Right atrium auricular region (tissue), 2 donors: Measurements from ENCODE around the gene THOC7. TPM values are rescaled to one million over a fixed set of nuclear protein-coding genes. Genes with fewer than 3 reads are reported as not detected.

Experiments used
- DNase-seq: peaks from one replicate; pipeline ENCODE4 v3.0.0-alpha.2; 2019; ENCODE audit warnings: low spot score
- H3K27ac ChIP-seq, 2 donors: fragments of 200-600 bp; sonication (generic); 1 replicate in 1 of 2; 2 replicates in 1 of 2; pipeline ENCODE4 v1.5.1; 2016 to 2019
- H3K27me3 ChIP-seq, 2 donors: fragments of 200-600 bp; sonication (generic); one replicate each; pipeline versions ENCODE4 v1.5.1 to v1.6.0; 2017 to 2019
- H3K36me3 ChIP-seq: fragments of 200-600 bp; sonication (generic); one replicate; pipeline ENCODE4 v1.5.1; 2016
- H3K4me1 ChIP-seq, 2 donors: fragments of 200-600 bp; sonication (generic); one replicate each; pipeline versions ENCODE4 v1.5.1 to v1.6.0; 2017 to 2019
- H3K4me3 ChIP-seq, 2 donors: fragments of 200-600 bp; sonication (generic); 1 replicate in 1 of 2; 2 replicates in 1 of 2; pipeline ENCODE4 v1.5.1; 2017 to 2019; ENCODE audit warnings: mild to moderate bottlenecking in 1 of 2, moderate library complexity in 1 of 2
- H3K9me3 ChIP-seq, 2 donors: fragments of 200-600 bp; sonication (generic); one replicate each; pipeline ENCODE4 v1.5.1; 2019
- CTCF ChIP-seq, 2 donors: fragments of 200-600 bp; sonication (generic); IDR thresholded peaks; one replicate each; pipeline ENCODE4 v1.5.1; 2019; ENCODE audit warnings: antibody characterized with exemption in 2 of 2
- total RNA-seq, 2 donors: library from RNA; depleted of rRNA; stranded (reverse); fragments of >200 nt; gene quantifications; one replicate each; pipeline ENCODE4 v1.1.0, GENCODE V29; 2016

Gene THOC7
- total RNA-seq, 2 donors from 2014 or later: 55.1 to 63.6 TPM

- Histone ChIP-seq H3K4me3 (no peak overlapping the region), H3K27ac (no peak overlapping the region), H3K9me3 (no peaks in the 10 kb centered on the region), H3K36me3 (no peaks in the 10 kb centered on the region), H3K4me1 (peaks cover 0 to 36% of the 10 kb centered on the region in 2 donors), H3K27me3 (no peaks in the 10 kb centered on the region)
- TF ChIP-seq CTCF (IDR thresholded peaks at IDR 0.05): no peak
- DNase-seq: no peak
Measured at GRCh38 chr3:63910001-63910400, 46.4 kb upstream of the THOC7 start.

DNA sequence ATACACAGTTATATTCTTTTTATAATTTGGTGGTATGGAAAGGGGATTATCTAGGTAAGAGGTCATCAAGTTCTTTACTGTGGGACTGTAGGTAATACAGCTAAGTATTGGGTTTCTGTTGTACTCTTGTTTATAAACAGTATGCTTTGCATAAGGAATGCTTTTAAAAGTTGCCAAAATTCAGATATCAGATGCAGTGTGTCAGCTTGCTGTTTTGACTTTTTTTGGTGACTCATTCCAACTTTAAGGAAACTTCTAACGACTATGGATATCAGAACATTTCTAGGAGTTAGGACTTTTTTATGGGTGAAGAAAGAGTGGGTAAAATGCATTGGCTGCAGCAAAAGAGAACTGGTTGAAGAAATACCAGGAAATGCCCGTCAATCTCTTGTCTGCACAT lies 45.8 kb upstream of the THOC7 start:
- H3K36me3 ChIP-seq: no peaks in the 10 kb centered on the region
- no peak for TF ChIP-seq CTCF (IDR thresholded peaks at IDR 0.05)
- H3K4me1 ChIP-seq: peaks cover 0 to 30% of the 10 kb centered on the region in 2 donors
- no peaks in the 10 kb centered on the region for H3K9me3 ChIP-seq
- no peak overlapping the region for H3K4me3 ChIP-seq
- no peaks in the 10 kb centered on the region for H3K27me3 ChIP-seq
- no peak for DNase-seq
- no peak overlapping the region for H3K27ac ChIP-seq

DNA sequence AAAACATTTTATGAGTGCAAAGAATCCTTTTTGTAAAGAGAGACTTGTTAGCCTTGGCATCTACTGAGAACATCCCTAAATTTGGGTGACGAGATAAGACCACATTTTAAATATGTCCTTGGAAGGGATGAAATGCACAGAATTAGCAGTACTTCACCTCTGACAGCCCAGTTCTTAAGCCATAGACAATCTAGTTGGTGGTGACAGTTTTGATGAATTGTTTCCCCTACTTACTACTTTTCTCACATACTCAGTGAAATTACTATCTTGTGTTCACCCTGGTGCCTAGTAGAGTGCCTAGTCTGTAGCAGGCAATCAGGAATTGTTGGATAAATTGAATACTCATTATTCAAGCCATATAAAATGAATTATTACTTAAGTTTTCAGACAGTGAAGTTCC lies 45.2 kb upstream of the THOC7 start:
- peaks cover 0 to 24% of the 10 kb centered on the region in 2 donors for H3K4me1 ChIP-seq
- no peak overlapping the region for H3K27ac ChIP-seq
- DNase-seq: no peak
- H3K4me3 ChIP-seq: no peak overlapping the region
- TF ChIP-seq CTCF (IDR thresholded peaks at IDR 0.05): no peak
- H3K27me3 ChIP-seq: no peaks in the 10 kb centered on the region
- H3K36me3 ChIP-seq: no peaks in the 10 kb centered on the region
- no peaks in the 10 kb centered on the region for H3K9me3 ChIP-seq

DNA sequence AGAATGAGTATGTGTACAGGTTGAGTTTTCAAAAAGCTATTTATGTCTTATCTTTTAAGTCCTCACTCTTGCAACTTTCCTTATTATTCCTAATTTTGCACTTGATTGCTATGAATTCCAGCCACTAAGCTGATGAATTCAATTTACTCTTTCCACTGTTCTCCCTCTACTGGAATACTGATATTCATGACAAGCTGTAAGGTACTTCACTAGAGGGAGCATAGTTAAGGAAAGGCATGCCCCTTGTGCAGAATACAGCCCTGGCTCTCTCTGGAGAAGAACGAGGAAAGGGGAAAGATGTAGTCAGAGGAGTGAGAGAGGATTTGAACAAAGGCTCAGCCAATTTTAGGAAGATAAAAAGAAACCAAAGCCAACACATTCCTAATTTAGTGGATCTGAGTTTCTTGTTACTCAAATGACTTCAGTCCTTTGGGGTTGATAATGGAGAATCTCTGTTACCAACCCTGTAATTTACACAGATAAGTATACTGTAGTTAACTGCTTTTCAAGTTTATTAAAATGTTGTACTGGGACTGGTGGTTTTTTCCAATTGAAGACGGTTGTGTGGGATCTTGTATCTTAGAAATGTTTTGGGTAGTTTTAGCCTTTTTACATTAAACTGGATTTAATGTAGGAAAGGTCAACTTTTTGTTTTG lies 44.6 kb upstream of the THOC7 start:
- no peaks in the 10 kb centered on the region for H3K27me3 ChIP-seq
- peaks cover 0 to 18% of the 10 kb centered on the region in 2 donors for H3K4me1 ChIP-seq
- no peak overlapping the region for H3K27ac ChIP-seq
- H3K36me3 ChIP-seq: no peaks in the 10 kb centered on the region
- no peak overlapping the region for H3K4me3 ChIP-seq
- no peak for DNase-seq
- no peaks in the 10 kb centered on the region for H3K9me3 ChIP-seq
- TF ChIP-seq CTCF (IDR thresholded peaks at IDR 0.05): peak in 1 of 2 donors; percentile 38

- no peaks in the 10 kb centered on the region for H3K27me3 ChIP-seq
- peaks cover 0 to 8% of the 10 kb centered on the region in 2 donors for H3K4me1 ChIP-seq
- no peak overlapping the region for H3K27ac ChIP-seq
- H3K4me3 ChIP-seq: no peak overlapping the region
- no peak for DNase-seq
- no peaks in the 10 kb centered on the region for H3K36me3 ChIP-seq
- H3K9me3 ChIP-seq: no peaks in the 10 kb centered on the region
- no peak for TF ChIP-seq CTCF (IDR thresholded peaks at IDR 0.05)
Measured at GRCh38 chr3:63905731-63906620, 42.4 kb upstream of the THOC7 start.
